ENCODE results near the gene TPPP2. TPM values are rescaled to one million over a fixed set of nuclear protein-coding genes. Genes with fewer than 3 reads are reported as not detected.
"Not testable (repeated sequence)": the region's sequence is repeated elsewhere in the genome, so short reads cannot be mapped to it uniquely, and the experiment has no call there.

TPPP2 gene
- total and polyA plus RNA-seq, 2 of the 4 experiments (the other 2 are of a cell fraction) = not detected

GRCh38 chr14:21003788-21004346 lies 26.1 kb upstream of the TPPP2 start:
- Histone ChIP-seq H3K56ac (ENCODE audit: extremely low read depth, insufficient read depth, low read length) (no peak overlapping the region), H3K18ac (ENCODE audit: low read depth, low read length) (no peak overlapping the region), H4K5ac (ENCODE audit: low read depth, low read length) (no peak overlapping the region), H2AK5ac (ENCODE audit: low read depth, low read length) (no peak overlapping the region), H3K14ac (replicated peaks; ENCODE audit: low read depth, low read length) (no peak overlapping the region), H4K8ac (ENCODE audit: low read depth in 2 of 2, low read length in 2 of 2) (no peak overlapping the region), H3K4me3 (ENCODE audit: insufficient read depth, low read depth, low read length) (no peak overlapping the region), H2AFZ (replicated peaks; ENCODE audit: low read length, poor library complexity) (no peak overlapping the region), H3K27me3 (ENCODE audit: control insufficient read depth, insufficient read depth, low read length) (peaks cover 5% of the 10 kb centered on the region), H3K36me3 (ENCODE audit: control insufficient read depth, insufficient read depth, low read length) (no peaks in the 10 kb centered on the region), H3K23ac (ENCODE audit: low read depth, low read length) (no peak overlapping the region), H3K4ac (ENCODE audit: low read depth, low read length) (no peak overlapping the region), H2BK120ac (ENCODE audit: low read depth, low read length) (no peak overlapping the region), H2BK5ac (ENCODE audit: low read depth, low read length, poor library complexity, severe bottlenecking) (no peak overlapping the region), H3K27ac (ENCODE audit: insufficient read depth, low read length) (no peak overlapping the region), H3K9ac (ENCODE audit: low read depth, low read length) (no peak overlapping the region), H4K20me1 (ENCODE audit: insufficient read depth, low read length) (no peaks in the 10 kb centered on the region), H3K4me1 (ENCODE audit: control insufficient read depth, insufficient read depth, low read length) (0 out of 2 replicates have a peak, but pooled peaks cover under 1% of the 10 kb centered on the region), H2BK15ac (ENCODE audit: low read depth, low read length) (no peak overlapping the region), H2BK20ac (ENCODE audit: low read depth, low read length) (no peak overlapping the region), H3K9me1 (ENCODE audit: insufficient read depth, low read length) (no peaks in the 10 kb centered on the region), H3K9me3 (ENCODE audit: control insufficient read depth, insufficient read depth, low read length) (no peaks in the 10 kb centered on the region), H4K91ac (ENCODE audit: insufficient read depth, low read depth, low read length) (no peak overlapping the region), H3K4me2 (ENCODE audit: low read depth, low read length) (no peak overlapping the region), H2AK9ac (replicated peaks; ENCODE audit: low read depth, low read length, poor library complexity) (no peak overlapping the region), H3K79me1 (ENCODE audit: low read depth in 1 of 2, low read length in 2 of 2) (no peaks in the 10 kb centered on the region)
- ChIA-PET CTCF (interaction anchor here (0.9 to 2.6 kb wide), 3 partner anchors 11 to 36 kb away, joined by 3 to 24 read pairs (median 5); no protein-coding TSS in a partner anchor), POLR2A (ENCODE audit: unreplicated experiment) (no interaction called here)
- in situ Hi-C loops (cut with MboI; ENCODE audit: low sequenced_read_pairs) = no loop called here
- TF ChIP-seq SMC3 (IDR thresholded peaks at IDR 0.05; ENCODE audit: low read depth, low read length) = no peak
- TF ChIP-seq CEBPB (IDR thresholded peaks at IDR 0.05; ENCODE audit: low read depth, low read length) = no peak
- DNase-seq (no peak), ATAC-seq (ENCODE audit: low read depth) (no peak)
- 74% methylated on average over 3 of the region's 14 CpGs; no CpG with 5 or more reads in 1 of the 2 experiments for WGBS, 2 experiments (ENCODE audit: extremely low coverage in 2 of 2, insufficient read length in 1 of 2)
- dilution Hi-C loops (cut with HindIII; ENCODE audit: low sequenced_read_pairs, unreplicated experiment) = no loop called here
- BruUV-seq (replicated peaks) = no TSS peak
- intact Hi-C loops (cut with micrococcal nuclease) = no loop called here

- H2BK15ac ChIP-seq (ENCODE audit: low read depth, low read length); BruUV-seq (replicated peaks); H3K18ac ChIP-seq (ENCODE audit: low read depth, low read length); H3K9me1 ChIP-seq (ENCODE audit: insufficient read depth, low read length); H2AFZ ChIP-seq (replicated peaks; ENCODE audit: low read length, poor library complexity); H4K5ac ChIP-seq (ENCODE audit: low read depth, low read length); H3K27ac ChIP-seq (ENCODE audit: insufficient read depth, low read length); H3K4me3 ChIP-seq (ENCODE audit: insufficient read depth, low read depth, low read length); H3K4ac ChIP-seq (ENCODE audit: low read depth, low read length); DNase-seq; dilution Hi-C loops (cut with HindIII; ENCODE audit: low sequenced_read_pairs, unreplicated experiment); H3K56ac ChIP-seq (ENCODE audit: extremely low read depth, insufficient read depth, low read length); H2BK20ac ChIP-seq (ENCODE audit: low read depth, low read length); ATAC-seq (ENCODE audit: low read depth); H4K20me1 ChIP-seq (ENCODE audit: insufficient read depth, low read length); H2AK5ac ChIP-seq (ENCODE audit: low read depth, low read length); CTCF ChIA-PET; H3K4me1 ChIP-seq (ENCODE audit: control insufficient read depth, insufficient read depth, low read length); H3K23ac ChIP-seq (ENCODE audit: low read depth, low read length); H4K91ac ChIP-seq (ENCODE audit: insufficient read depth, low read depth, low read length); H3K9ac ChIP-seq (ENCODE audit: low read depth, low read length); H2BK5ac ChIP-seq (ENCODE audit: low read depth, low read length, poor library complexity, severe bottlenecking); H3K79me1 ChIP-seq (ENCODE audit: low read depth in 1 of 2, low read length in 2 of 2); in situ Hi-C loops (cut with MboI; ENCODE audit: low sequenced_read_pairs); H3K14ac ChIP-seq (replicated peaks; ENCODE audit: low read depth, low read length); H2BK120ac ChIP-seq (ENCODE audit: low read depth, low read length); H3K4me2 ChIP-seq (ENCODE audit: low read depth, low read length); H4K8ac ChIP-seq (ENCODE audit: low read depth in 2 of 2, low read length in 2 of 2); intact Hi-C loops (cut with micrococcal nuclease); H3K9me3 ChIP-seq (ENCODE audit: control insufficient read depth, insufficient read depth, low read length); H3K36me3 ChIP-seq (ENCODE audit: control insufficient read depth, insufficient read depth, low read length); POLR2A ChIA-PET (ENCODE audit: unreplicated experiment); H2AK9ac ChIP-seq (replicated peaks; ENCODE audit: low read depth, low read length, poor library complexity): not testable (repeated sequence)
- H3K27me3 ChIP-seq (ENCODE audit: control insufficient read depth, insufficient read depth, low read length) = peaks cover 18% of the 10 kb centered on the region
- no CpG with 5 or more reads among the region's 3 CpGs for WGBS, 2 experiments (ENCODE audit: extremely low coverage in 2 of 2, insufficient read length in 1 of 2)
Observed at GRCh38 chr14:21009721-21010120, 20.3 kb upstream of the TPPP2 start.

All from IMR-90 (cell line).